HG02840 (cell line): ENCODE results near the gene PRRX2.
"Not testable (repeated sequence)": the region's sequence is repeated elsewhere in the genome, so short reads cannot be mapped to it uniquely, and the experiment has no call there.

Source experiments
- ATAC-seq: cut with Tn5 transposase; IDR thresholded peaks from one replicate; pipeline ENCODE4 v1.9.1; 2021; ENCODE audit warnings: mild to moderate bottlenecking, moderate library complexity, moderate number of reproducible peaks; ENCODE audit not compliant: unreplicated experiment, low FRiP score

Gene PRRX2

DNA sequence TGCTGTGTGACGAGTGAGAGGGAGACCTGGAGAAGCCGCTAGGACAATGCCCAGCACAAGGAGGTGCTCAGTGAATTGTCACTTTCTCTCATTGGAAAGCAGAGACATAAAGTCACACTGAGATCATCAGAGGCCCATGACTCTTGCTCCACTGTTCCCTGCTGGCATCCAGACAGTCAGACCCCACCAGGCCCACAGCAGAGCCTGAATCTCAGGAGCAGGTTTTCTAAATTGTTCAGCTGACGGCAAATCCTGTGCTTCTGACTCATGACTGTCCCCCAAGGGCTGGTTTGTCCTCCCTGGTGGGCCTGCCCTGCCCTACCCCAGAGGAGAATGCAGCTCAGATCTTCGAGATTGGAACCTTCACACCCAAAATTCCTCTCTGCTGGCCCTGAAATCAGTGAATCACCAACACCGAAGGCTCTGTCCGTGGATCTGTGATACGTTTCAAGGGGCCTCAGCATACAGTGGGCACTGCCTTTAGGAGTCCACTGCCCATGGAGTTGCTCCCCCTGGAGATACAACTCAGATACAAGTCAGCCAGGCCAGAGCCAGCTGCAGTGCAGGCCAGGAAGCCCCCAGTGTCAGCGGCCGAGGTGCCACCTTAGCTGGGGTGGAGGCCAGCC, 84.7 kb downstream of the PRRX2 start:
- ATAC-seq, result no peak

DNA sequence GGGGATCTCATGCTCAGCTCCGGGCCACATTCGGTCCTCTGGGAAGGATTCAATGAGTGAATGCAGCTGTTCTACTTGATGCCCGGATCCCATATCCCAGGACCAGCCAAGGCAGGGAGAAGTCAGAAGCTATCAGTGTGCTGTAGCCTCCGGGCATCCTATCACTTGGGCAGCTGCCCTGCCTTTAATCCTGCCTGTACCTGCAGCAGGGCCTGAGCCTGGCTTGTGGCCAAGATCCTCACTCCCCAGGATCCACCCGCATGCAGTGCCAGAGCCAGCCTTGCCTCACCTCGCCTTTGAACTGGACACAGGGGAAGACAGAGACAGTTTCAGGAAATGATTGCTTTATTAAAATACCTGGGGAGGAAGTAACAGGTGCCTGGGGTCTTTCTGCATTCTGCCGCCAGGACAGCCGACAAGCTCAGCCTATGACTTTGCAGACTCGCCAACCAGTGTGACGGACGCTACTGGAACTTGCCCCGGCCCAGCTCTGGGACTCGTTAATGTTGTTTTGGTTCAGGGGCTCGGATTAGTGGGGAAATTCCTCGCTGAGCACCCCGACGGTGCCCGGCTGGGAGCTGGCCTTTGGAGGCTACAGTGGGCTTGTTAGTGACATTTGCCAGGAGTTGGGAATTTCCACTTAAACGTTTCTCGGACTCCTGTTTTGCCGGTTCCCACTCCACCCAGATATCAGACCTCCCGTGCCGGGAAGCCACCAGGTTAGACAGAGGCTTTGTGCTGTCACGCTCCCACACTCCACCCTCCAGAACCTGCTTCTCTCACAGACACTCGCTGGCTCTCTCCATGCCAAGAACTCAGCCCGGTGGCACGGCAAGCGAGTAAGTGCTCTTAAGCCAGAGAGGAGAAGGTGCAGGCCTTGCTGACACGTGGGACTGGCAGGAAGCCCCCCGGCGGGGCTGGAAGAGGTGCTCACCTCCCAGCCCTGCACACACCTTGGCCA, 86.7 kb downstream of the PRRX2 start:
- no peak for ATAC-seq

DNA sequence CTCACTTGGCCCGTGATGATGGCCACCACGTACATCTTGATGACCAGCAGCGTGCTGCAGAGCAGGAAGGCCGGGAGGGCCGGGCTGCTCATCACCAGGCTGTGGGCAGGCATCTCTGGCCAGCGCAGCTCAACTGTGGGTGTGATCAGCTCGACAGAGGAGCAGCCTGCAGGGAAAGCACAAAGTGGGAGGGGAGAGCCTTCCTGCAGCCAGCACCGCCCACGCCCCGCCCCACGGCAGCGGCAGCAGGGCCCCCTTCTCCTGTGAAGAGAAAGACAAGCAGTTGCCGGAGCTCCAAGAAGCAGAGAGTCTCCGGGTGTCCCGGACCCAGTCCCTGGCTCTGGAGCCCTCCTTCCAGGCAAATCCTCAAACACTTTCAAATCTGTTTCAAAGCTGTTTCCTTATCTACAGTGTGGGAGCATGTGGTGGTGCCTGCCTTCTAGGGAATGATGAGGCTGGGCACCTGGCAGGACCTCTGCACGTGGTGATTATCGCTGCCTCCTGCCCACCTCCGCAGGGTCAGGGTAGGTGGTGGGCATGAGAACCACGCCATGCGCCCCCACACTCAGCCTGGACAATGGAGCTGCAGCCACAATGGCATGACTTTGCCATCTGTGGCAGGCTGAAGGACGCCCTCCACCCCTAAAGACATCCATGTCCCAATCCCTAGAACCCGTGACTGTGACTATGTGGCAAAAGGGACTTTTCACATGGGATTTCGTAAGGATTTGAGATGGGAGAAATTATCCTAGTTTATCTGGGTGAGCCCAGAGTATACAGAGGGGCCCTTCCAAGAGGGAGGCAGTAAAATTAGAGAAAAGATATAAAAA, 87.7 kb downstream of the PRRX2 start, which contains the start of gene PTGES:
TSS of gene PTGES (minus strand) at position 143 of the 830 bp plus-strand sequence. CDS start at position 113, 30 bp downstream.
- ATAC-seq, result no peak

DNA sequence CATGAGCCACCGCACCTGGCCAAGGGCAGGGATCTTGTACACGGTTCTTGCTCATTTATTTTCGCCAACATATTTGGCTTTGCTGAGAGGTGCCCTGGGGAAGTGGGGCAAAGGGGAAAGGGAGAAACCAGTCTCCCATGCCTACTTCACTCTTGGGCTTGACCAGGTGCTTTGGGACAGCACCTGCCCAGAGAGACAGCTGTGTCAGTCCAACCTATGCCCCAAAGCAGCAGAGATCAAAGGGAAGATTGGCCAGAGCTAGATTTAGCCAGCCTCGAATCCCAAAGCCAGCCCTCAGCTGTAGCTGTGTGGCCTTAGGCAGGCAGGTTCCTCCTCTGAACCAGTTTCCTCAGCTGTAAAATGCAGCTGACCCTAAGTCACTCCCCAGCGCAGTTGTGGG, 89.7 kb downstream of the PRRX2 start:
- ATAC-seq, result no peak

DNA sequence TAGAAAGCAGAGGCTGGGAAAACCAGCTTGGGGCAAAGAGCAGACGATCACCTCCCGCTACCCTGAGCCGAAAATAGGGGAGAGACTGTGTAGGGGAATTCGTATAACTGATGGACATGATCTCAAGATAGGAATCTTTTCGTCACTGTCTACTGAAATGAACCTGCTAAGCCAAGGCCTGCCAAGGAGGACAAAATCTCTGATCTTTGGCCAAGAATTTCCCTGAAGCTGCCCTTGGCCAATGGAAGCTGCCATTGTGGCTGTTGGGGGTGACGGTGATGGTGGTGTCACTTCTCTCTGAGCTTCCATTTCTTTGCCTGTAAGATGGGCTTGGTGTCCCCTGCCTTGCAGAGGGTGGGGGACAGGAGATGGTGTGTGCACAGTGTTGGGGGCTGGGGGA, 90.7 kb downstream of the PRRX2 start:
- no peak for ATAC-seq

DNA sequence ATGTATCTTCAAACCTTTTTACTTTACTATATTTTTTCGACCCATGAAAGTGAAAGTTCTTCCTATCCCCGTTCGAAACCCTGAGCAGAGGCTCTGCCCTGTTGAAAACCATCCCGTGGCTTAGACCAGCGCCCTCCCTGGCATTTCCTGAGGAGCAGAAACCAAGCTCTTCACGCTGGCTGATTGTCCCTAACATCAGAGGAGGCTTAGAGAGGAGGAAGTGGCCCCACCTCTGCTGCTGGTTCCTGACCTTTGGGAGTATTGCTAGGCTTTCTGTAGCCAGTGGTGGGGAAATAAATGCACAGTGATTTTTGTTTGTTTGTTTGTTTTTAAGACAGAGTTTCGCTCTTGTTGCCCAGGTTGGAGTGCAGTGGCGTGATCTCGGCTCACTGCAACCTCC, 91.6 kb downstream of the PRRX2 start:
- ATAC-seq, result no peak

DNA sequence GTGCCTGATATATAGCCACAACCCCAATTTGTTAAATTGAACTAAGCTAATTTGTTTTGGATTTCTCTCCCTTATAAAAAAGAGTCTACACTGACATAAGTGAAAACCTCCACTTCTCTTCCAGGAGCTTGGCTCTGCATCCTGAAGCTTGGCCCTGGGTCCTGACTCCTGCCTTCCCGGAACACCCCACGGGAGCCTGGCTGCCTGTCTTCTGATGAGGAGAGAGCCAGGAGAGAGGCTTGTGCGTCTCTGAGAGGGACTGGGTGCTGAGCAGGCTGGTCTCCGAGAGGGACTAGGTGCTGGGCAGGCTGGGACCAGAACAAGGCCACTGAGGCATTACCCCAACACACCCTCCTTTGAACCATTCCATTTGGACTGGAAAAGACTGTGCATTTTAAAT, 93.9 kb downstream of the PRRX2 start:
- ATAC-seq, result no peak

DNA sequence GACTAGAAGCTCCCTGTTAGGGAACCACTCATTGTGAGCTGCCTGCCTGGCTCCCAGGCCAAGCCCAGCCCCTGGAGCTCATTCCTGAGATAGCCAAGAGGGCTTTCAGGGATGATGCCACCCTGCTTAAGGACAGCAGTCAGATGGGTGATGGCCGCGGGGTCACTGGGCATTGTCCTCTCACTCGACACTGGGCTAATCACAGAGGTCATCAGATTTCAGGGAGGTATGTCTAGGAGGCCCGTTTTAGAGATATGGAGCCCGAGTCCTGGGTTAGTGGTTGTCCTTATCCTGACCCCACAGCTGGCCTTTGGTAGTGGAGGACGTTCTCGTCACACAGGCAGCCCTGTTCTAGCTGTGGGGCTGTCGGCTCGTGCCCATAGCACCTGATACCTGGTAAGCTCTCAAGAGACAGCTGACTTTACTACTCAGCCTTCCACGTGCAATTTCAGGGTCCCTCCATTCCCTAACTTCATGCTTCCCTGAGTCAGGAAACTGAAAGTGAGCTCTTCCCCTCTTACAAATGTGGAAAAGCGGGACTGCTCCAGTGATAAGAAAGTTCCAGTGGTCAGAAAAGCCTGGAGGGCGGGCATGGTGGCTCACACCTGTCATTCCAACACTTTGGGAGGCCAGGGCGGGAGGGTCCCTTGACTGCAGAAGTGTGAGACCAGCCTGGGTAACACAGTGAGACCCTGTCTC, 94.5 kb downstream of the PRRX2 start:
- no peak for ATAC-seq

DNA sequence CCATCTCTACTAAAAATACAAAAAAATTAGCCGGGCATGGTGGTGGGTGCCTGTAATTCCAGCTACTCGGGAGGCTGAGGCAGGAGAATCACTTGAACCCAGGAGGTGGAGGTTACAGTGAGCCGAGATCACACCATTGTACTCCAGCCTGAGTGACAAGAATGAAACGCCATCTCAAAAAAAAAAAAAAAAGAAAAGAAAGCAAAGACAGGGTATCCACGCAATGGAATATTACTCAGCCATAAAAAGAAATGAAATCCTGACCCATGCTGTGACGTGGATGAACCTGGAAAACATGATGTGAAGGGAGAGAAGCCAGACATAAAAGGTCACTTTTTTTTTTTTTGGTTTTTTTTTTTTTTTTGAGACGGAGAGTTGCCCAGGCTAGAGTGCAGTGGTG, 95.3 kb downstream of the PRRX2 start:
- ATAC-seq, result not testable (repeated sequence)

DNA sequence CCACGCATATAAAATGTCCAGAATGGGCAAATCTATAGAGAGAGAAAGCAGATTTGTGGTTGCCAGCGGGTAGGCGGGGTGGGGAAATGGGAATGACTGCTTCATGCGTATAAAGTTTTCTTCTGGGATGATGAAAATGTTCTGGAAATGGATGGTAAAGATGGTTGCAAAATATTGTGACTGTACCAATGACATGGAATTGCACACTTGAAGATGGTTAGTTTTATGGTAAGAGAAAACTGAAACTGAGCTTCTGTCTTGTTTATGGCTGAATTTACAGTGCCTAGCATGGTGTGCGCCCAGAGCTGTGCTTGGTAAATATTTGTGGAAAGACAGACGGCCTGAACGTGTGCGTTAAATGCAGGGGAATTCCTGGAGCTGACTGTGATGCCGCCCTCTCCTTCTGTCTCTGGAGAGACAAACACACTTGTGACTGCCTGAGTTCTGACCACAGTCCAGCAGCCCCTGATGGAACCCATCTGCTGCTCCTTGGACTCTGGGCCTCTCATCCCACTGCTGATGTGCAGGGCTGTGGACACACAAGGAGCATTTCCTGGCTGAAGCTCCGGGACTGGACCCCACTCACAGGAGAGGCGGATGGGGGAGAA, 96.0 kb downstream of the PRRX2 start:
- no peak for ATAC-seq

DNA sequence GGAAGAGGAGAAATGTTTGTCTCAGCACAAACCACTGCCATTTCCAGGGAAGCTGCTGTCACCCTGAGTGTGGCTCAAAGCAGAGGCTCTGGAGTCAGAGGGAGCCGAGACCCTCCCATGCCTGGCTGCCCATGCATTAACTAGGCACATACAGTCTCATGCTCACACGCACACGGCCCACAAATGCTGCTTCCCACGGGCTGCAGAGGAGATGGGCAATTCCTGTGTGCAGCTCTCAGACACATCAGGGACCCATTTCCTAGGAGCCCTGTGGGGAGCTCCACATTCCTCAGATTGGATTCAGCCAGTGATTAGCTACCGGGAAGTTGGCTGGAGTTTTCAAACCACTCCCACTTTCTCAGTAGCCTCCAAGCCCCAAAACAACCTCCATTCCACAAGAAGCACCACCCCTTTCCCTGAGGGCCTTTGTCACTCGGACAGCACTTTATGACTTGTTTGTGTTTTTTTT, 96.5 kb downstream of the PRRX2 start:
- no peak for ATAC-seq

DNA sequence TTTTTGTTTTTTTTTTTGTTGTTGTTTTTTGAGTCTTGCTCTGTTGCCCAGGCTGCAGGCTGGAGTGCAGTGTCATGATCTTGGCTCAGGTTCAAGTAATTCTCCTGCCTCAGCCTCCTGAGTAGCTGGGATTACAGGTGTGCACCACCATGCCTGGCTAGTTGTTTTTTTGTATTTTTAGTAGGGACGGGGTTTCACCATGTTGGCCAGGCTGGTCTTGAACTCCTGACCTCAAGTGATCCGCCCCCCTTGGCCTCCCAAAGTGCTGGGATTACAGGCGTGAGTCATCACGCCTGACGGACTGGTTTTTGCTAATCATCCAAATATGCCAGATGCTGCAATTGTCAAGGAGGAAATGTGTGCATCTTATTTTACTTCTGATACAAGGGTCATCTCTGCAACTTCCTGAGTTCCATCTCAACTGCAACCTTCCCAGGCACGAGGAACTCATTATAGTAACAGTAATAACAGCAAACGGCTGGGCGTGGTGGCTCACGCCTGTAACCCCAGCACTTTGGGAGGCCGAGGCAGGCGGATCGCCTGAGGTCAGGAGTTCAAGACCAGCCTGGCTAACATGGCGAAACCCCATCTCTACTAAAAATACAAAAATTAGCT, 97.0 kb downstream of the PRRX2 start:
- ATAC-seq, result not testable (repeated sequence)

DNA sequence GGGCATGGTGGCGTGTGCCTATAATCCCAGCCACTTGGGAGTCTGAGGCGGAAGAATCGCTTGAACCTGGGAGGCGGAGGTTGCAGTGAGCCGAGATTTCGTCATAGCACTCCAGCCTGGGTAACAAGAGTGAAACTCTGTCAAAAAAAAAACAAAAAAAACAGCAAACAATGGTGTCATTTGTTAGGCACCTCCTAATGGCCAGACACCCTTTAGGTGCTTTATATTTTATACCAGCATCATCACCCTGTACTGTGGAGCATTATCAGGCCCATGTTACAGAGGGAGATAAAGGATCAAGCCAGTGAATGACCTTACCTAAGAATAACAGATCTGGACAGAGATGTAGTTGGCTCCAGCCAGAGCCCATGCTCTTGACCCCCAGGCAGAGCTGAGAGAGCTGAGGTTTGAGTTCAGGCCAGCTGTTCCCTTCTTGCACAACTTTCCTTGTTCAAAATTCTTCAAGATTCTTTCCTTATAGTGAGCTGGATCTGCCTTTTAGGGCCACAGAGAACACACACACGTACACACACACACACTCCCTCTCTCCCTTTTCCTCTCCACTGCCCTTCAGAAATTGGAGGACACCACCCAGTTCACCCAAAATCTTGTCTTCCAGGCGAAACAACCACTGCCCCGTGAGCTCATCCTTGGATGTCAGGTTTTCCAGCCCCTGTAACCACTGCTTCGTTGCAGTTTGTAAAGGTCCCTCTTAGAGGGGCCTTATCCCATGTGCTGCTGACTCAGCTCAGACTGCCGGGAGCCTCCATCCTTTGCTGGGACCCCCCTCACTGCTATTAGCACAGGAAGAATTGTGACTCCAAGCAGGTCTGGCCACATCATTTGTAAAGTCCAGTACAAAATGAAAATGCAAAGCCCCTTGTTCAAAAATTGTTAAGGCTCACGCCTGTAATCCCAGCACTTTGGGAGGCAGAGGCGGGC, 97.8 kb downstream of the PRRX2 start:
- ATAC-seq, result no peak

DNA sequence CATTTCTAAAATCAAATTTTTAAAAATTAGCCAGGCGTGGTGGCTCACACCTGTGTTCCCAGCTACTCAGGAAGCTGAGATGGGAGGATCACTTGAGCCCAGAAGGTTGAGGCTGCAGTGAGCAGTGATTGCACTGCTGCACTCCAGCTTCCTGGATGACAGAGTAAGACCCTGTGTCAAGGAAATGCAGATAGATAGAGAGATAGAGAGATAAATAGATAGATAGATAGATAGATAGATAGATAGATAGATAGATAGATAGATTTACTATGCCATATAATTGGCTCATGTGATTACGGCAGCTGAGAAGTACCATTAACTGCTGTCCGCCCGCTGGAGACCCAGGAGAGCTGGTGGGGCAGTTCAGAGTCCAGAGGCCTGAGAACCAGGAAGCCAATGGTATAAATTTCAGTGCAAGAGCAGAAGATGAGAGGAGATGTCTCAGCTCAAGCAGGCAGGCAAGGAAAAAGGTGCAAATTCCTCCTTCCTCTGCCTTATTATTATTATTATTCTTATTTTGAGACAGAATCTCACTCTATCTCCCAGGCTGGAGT, 100.4 kb downstream of the PRRX2 start:
- no peak for ATAC-seq

DNA sequence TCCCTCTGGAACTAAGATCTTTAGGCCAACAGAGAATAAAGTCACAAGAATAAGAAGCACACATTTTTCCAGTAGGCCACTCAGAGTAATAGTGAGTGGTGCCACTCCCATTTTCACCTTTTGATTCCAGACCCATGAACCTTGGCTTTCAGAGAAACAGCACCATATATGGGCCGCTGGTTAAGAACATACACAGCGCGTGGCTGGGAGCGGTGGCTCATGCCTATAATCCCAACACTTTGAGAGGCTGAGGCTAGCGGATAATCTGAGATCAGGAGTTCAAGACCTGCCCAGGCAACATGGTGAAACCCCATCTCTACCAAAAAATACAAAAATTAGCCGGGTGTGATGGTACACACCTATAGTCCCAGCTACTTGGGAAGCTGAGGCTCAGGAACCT, 103.0 kb downstream of the PRRX2 start:
- no peak for ATAC-seq

DNA sequence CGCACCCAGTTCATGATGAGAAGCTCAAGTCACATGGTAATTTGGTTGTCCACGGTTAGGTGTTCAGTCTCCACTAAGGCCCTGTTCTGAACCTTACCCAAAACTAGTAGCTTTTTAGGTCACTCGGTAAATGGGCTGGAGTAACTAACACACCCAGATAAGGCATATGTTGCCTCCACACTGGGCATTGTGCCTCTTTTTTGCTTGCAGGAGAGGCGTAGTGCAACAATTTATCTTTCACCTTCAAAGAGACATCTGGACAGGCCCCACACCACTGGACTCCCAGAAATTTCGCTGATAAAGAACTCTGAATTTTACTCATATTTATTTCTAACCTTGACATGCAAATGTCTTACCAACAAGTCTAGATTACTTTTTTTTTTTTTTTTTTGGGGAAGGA, 104.2 kb downstream of the PRRX2 start:
- no peak for ATAC-seq

DNA sequence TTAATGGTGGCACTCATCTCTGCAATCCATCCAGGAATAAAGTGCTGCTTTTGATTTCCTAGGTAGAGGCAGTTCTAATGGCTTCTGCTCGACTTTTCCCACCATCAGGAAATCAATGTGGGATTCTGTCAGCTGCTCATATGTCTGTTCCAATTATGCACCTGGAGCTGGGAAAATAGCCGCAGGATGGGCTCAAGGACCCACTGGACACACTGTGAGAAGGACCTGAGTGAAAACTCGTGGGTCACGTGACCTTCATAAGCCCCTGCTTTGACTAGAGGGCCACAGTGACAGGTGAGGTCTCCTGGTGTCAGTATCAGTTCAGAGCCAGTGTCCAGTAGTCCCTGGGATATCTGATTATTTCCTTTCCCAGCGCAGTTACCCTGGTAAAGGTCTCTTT, 105.3 kb downstream of the PRRX2 start:
- ATAC-seq, result no peak
